Superior temporal gyrus (tissue), 1 donor: Measurements from ENCODE around the gene WDR5.

ENCODE experiments used
- DNase-seq: peaks from one replicate; pipeline ENCODE4 v3.0.0-alpha.2; 2016; ENCODE audit errors: extremely low spot score

Gene WDR5

GRCh38 chr9:134206311-134207300 lies 70.7 kb downstream of the WDR5 start:
- DNase-seq: no peak

- no peak for DNase-seq
Measured at GRCh38 chr9:134208310-134208841, 72.5 kb downstream of the WDR5 start.

- DNase-seq: no peak
Measured at GRCh38 chr9:134208981-134209725, 73.3 kb downstream of the WDR5 start.
